HG02973 (cell line): ENCODE results near the gene EMX2.

Experiments used
- ATAC-seq: cut with Tn5 transposase; IDR thresholded peaks from one replicate; pipeline ENCODE4 v1.9.1; 2021; ENCODE audit warnings: moderate library complexity; ENCODE audit not compliant: unreplicated experiment

The EMX2 gene

DNA sequence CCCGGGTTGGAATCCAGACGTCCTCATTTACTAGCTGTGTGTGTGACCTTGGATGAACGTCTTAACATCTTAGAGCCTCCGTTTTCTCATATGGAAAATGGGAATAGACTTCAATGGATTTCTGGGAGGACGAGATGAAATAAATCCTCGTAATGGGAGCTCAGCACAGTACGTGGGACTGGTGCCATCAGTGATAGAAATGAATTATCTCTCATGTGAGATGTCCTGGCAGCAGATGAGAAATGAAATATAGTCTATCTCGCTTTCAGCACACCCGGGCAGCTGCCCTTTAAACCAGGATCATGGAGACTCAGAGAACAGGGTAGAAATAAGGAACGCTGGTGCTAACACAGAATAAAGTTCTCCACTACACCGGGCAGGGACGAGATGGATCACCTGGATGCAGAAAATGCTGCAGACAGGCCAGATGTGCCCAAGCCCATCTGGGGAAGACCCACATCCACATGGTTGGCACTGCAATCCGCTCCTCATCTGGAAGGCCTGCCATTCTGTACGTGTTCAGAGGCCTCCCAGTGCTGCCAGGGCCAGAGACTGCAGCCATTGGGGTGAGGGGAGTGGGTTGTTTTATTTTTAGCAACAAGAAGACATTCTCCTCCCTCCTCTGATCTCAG, 11.1 kb upstream of the EMX2 start:
- ATAC-seq: no peak

DNA sequence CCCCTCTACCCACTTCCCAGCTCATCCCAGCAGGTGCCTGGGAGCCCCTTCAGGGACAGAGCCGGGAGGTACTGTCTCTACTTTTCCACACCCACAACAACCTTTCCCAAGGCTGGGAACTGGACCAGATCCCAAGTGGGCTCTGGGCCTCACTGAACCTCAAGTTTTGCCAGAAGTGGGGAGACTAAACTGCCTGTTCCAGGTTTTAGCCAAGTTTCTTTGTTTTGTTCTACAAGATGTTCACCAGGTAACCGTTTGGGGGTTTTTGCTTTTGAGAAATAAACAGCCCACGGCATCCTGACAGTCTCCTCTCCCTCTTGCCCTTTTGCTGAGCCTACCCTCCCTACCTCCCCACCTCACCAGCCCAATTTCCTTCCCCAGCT, 10.6 kb upstream of the EMX2 start:
- ATAC-seq: no peak

DNA sequence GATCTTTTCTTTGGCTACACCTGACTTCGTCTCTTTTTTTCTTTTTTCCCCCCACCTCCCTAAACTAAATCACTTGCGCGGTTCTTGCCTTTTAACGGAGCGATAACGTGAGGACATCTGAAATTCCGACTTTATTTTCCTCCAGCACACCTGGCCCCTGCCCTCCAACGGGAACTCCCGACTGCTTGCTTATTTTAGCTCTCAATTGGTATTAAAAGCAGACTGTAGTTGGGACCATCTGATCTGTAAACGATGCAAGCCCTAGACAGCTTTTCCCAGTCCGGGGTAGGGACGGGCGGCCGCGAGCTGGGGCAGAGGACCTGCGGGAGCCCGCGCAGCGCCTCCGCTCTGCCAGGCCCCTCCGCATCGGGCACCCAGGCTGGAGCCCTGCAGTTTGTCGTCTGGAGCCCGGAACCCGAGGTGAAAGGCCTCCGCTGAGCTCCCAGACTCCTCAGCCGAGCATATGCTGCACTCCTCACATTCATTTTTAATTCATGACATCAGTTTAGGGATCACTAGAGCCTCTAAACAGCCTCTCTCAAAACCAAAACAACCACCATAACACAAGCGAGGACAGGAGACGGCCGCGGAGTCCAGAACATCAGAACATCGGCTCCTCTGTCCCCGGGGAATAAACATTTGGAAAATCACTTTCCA, 10.0 kb upstream of the EMX2 start:
- ATAC-seq: no peak

DNA sequence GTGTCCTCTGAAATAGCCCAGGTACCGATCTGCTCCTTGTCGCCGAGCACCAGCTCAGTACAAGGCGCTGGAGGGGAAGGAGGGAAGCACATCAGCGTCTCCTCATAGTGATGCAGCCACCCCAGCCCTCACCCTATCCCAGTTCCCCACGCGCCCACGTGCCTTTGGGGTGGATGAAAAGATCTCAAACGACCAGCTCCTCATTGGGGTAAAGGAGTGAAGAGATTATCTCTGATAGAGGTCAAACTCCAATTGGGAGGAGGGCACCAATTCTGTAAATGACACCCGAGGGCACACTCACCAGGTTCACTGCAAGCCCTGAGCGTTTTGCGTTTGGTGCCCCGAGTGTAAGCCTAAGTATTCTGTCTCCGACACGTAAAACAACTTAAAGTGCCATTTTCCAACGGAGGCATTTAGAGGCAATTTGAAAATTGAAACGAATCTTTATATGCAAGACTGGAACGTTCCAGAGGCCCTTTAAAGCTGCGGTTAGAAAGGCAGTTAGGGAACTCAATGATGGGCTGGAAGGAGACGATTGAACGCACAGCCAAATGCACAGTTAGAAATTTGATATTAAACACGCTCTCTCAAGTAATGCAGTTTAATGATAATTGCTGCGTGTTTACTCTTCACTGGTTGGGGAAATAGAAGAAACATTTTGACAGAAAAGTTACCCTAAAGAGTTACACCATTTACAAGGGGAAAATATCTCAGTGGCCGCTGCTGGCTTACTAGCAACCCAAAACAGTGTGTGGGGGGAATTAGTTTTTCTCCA, 8.9 kb upstream of the EMX2 start:
- no peak for ATAC-seq

DNA sequence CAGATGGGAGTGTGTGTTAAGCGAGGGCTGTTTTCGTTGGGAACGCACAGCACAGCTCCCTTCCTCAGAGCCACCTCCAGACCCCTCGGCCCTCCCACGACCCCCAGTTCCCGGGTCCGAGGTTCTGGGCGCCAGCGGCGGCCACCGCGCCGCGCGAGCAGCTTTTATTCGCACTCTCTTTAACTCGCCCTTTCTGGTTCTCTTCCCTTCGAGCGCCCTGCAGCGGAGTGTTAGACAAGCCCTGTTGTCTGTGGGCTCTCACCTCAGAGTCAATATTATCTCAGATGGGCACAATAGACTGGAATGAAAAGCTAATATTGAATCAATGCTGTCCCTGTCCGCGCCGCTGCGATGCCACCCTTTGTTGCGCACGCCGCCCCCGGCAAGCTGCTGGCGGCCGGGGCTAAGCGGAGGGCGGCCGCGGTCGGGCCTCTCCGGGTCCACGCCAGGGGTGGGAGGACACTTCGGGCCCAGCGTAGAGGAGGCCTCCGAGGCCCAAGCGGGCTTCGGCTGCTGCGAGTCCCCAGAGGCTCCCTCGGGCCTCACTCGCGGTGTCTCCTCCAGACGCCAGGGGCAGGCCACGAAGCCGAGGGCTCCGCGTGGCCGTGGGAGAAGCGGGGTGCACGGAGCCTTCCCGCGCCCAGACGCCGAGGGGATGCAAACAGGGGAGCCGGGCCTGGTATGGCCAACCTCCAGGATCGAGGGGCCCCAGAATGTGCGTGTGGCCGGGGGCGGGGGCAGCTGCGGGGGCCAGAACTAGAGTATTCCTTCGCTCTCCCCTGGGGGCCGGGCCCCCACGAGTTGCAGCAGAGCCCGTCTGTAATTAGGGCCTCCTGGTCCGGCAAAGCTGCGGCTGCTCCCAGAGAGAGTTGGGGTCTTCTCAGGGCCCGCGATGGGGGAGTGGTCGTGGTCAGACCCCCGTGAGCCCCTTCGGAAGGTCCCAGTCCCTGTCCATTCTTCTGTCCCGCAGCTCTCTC, 7.9 kb upstream of the EMX2 start:
- ATAC-seq: no peak

DNA sequence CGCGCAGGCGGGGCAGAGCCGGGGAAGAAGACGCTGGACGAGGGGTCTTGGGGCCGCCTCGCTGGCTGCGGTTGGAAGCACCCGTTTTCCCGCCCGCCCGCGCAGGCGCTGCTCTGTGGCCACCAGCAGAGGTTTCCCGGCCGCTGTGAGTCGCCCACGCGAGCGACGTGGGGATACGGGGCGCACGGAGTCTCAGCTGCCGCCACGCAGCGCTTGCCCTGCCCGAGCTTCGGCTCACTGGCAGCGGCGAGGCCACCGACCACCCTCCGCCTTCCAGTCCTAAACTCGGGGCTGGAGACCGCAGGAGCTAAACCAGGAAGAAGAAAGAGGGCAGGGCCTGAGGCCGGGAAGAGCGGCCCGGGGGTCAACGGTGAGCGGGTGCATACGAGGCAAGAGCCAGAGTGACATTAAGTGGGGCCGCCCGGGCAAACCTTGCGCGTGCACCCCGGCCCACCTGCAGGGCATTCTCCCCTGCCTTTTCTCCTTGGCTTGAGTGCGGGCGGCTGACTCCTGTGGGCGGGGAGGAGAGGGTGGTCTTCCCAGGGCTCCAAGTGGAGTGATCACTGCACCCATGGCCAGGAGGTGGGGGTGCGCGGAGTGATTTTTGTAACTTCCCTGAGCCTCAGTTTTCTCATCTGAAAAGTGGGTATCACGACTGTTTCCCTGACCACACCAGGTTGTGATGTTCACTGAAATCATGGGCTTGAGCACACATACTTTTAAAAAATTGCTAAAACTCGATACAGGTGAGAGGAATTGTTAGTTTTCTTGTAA, 7.1 kb upstream of the EMX2 start:
- ATAC-seq: no peak

DNA sequence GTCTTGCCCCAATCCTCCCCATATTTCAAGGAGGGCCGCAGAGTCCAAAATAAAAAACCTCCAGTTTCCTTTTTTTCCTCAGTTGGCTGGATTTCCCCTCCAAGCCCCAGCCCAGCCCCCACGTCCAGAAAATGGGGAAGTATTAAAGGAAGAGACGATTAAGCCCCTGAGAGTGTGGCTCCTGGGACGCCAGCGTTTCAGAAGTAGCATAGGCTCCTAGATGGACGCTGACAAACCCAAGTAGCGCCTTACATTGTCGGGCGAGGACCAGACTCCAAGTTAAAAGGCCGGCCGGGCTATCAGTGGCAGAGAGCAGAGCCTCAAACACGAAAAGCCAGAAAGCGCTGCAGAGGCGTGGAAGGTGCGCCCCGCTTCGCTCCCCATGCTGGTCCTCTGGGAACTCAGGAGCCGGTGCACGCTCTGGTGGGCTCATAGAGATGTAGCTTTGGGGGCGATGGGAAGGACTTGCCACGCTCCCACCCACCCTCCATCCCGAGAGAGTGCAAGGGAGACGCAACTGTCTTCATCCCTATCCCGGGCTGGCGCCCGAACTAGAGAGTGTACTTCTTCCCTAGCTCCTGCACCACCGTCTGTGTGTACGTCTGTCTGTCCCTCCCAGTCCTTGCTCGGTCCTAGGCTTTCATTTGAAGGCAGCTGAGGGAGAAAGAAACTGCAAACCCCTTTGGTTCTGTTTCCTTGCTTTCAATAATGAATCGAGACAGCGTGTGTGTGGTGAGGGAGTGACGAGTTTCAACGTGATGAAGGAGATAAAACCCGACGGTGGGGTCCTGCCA, 6.3 kb upstream of the EMX2 start:
- no peak for ATAC-seq

DNA sequence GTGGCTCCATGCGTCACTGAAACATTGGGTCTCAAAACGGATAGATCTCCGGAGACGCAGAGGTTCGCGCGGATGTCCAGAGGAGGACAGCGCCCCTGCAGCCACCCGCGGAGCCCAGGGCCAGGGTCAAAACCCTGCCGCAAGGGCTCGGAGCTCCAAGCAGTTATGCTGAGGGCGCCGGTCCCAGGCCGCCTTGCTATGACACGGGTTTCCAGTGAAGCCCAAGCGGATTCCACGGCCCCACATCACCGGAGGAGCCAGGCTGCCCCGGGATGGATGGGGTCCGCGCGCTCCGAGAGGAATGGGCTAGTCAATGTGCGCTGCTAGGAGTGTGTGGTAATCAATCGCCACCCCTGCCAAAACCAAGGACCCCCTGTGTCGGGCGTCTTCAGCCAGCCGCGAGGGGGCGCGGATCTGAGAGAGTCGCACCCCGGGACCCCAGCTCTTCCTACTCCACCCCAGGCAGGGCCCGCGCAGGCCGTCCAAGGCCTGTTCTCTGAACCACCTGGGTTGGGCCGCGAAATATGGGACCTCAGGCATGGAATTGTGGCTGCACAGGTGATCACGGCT, 5.6 kb upstream of the EMX2 start:
- ATAC-seq: no peak

DNA sequence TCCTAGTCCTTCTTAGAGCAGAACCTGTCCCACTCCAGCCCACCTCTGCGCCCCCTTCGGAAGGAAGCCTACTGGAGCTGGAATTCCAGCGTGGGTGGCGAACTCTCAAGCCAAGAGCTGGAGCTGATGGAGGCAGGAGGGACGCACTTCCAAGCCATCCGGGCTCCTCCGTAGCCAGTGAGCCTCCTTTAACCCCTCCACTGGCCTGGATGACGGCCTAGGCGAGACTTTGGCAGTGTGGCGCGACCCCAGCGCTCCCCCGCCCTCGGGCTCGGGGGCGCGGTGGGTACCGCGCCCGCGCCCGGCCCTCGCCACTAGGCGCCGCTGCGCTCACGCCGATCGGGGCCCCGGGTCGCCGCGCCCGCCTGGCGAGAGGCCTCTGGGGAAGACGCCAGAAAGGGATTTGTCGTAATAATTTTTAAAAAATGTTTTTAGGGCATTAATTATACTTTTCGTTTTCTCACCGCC, 5.1 kb upstream of the EMX2 start:
- ATAC-seq: no peak

DNA sequence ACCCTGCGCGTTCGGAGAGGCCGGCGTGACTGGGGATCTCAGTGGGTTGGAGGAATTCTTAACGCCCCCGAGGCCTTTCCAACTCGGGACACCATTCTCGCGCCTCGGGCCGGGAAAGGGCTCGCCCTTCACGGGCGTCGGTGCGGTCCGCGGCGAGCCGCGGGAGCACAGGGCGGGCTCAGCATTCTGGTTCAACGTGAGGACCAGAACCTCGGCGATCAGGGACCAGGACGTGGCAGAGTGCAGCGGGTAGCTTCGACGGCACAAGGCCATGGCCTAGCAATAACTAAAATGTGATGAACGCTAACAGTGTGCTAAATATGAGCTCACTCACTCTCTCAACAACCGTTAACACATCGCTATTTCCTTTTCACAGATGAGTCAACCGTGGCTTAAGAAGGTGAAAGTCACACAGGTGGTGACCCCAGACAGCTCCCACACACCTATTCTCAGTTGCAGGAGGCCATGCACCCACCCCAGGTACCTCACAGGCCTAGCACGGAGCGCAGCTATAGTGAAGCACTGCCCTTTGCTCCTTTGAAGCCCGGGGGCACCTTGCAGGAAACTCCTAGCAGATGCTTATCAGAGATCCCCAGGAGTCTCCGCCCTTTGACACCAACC, 4.5 kb upstream of the EMX2 start:
- no peak for ATAC-seq

DNA sequence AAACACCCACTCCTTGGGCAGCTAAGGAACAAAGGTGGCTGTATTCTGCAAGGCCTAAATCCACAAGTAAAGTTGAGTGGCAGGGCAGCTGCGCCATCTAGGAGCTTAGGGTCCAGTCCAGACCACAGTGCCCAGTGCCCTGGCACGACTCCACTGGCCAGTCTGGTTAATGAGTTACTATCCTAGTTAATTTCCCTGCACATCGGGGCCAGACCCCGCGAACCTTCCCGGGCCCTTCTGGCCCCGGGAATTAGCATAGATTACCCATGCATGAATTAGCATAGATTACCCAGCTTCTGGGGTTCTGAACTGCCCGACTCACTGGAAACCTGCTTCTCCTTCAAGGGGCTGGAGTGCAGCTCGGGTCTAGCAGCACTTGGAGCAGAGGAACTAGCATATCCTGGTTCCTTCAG, 3.2 kb upstream of the EMX2 start:
- no peak for ATAC-seq

DNA sequence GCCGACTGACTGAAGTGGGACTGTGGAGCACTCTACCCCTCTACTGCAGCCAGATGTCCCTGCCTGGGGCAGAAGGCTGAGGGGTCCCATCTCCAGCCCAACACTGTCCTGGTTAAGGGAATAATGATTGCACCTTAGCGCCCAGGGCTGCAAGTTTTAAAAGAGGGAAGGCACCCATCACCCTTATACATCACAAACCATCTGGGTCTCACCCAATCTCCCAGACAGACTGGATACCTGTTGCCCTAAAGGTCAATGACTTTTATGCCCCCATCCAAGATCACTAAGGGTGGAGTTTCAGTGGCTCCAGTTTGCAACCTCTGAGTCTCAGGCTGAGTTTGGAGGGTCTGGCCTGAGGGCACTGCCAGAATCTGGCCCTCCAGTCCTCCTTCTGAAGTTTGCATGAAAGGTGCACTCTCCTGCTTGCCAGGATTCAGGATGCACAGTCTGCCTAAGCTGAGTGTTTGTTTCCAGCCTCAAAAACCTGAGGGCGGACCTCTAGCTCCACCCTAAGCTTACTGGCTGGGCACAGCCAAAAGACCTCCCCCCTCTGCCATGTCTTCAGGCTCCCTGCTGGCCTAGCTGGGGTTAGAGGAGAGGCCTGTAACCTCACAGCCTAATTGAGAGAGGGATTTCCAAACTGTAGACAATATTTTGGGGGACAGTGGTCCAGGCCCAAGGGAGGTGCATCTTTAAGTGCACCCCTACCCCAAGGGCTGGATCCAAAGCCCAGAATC, 2.5 kb upstream of the EMX2 start:
- ATAC-seq: no peak

DNA sequence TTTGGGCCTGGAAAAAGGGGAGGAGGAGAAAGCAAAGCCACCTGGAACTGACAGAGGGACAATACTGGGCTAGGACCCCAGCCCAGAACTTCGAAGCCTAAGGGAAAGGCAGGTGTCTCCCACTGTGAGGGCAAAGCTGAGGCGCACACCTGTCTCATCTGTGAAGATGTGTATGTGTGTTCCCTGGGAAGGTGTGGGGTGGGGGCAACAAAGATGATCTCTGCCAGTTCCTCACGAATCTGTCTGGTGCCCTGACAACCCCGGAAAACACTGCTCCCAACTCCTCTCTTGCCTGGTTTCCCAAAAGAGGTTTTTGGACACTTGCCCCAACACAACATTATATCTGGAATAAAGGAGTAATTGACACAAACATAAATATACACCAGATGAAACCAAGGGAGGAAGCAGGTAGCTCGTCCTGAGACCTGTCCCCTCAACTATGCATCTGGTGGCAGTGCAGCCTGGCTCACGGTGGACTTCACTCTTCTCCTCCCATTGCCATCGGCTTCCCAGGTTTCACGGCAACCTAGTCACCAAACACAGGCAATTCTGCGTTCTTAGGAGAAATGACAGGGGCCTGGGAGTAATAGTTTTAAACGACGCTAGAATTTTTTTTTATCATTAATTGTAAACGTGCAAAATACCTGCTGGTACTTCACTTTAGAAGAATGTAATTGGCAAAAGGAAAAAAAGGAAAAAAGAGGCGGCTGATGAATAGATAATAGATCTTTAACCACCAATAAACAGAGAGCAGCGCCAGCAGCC, 1.7 kb upstream of the EMX2 start:
- no peak for ATAC-seq

DNA sequence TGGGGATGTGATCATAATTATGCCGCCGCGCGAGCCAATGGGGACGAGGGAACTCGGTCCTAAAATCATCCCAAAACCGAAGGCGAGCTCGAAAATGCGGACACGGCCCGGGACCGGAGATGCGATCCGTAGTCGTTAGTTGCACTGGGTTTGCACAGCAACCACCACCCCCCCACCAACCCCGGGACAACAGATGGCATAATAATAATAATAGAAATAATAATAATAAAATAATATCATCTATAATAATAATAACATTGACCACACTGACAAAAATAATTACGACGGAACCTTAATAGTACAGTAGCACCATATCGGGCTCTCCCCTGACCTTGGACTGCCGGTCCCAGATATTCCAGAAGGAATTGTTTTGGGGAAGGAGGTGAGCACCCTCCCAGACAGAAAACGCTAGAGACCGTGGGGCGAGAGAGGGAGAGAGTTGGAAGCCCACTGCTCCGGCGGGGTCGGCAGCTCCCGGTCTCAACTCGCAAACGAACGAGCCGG, 1.1 kb upstream of the EMX2 start:
- ATAC-seq: no peak

DNA sequence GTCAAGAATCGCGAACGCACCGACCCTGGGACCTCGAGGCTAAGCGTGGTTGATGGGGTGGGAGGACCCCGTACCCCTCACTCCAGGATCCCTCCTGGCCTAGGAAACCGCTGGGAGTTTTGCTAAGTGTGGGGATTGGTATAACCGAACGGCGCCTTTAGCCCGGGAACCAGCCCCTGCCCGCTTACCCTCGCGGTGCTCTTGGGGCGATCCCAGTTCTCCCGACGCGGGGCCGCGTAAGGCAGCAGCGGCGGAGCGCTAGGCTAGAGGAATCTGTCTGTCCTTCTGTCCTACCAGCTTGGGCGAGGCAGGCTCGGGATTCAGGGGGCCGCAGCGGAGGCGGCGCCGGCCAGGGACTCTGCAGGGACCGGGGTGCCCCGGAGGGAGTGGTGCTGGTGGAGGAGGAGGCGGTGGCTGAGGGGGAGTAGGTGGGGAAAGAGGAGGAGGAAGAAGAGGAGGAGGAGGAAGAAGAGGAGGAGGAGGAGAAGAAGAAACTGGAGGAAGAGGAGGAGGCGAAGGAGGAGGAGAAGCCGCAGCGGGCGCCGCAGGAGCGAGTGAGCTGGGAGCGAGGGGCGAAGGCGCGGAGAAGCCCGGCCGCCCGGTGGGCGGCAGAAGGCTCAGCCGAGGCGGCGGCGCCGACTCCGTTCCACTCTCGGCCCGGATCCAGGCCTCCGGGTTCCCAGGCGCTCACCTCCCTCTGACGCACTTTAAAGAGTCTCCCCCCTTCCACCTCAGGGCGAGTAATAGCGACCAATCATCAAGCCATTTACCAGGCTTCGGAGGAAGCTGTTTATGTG, 439 bp upstream of the EMX2 start:
- ATAC-seq: no peak
